Ureter (tissue), 1 donor: ENCODE results near the gene THRB. TPM values are rescaled to one million over a fixed set of nuclear protein-coding genes. Genes with fewer than 3 reads are reported as not detected.

Source experiments
- DNase-seq: peaks from one replicate; pipeline ENCODE4 v3.0.0-alpha.2; 2020; ENCODE audit warnings: low spot score
- total RNA-seq: library from RNA; stranded (reverse); gene quantifications from one replicate; pipeline ENCODE4 v1.2.4, GENCODE V29; 2023
- donor health status: DM: yes; HTN: yes; CAD: no.

THRB gene
- total RNA-seq, 1 donor from 2014 or later, result 36.8 TPM

DNA sequence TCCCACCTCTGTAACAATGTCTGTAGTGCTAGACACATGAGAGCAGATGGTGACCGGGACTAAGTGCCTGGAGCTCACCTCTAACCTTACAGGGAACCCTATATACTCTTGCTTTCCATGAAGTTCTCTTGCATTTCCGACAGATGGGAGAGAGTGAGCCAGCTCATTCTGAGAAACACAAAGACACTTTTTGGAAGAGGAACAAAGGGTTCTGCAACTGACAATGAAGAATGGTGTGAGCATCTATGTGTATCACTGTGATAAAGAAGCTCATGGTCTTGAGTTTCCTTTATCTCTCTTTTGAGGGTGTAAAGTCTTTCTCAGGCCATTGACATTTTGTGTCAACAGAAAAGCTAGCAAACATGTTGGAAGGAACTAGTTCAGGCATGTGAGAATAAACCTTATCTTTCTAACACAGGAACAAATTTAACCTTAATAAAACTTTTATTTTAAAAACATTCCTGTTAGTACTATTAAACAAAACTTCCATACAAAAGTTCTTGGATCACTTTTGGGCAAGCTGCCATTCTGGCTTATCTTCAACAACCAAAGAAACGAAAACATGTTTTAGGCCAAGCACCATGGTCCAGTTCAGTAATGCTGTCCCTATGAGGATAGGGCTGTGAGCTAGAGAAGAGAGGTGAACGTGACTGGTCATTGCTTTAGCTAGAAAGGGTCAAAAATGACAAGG, 142.7 kb downstream of the THRB start:
- DNase-seq, result peak; percentile 79

- DNase-seq, result no peak
Measured at GRCh38 chr3:24349367-24350019, 145.2 kb downstream of the THRB start.

GRCh38 chr3:24348348-24348747, 146.3 kb downstream of the THRB start:
- no peak for DNase-seq

GRCh38 chr3:24344784-24345439, 149.7 kb downstream of the THRB start:
- no peak for DNase-seq

DNA sequence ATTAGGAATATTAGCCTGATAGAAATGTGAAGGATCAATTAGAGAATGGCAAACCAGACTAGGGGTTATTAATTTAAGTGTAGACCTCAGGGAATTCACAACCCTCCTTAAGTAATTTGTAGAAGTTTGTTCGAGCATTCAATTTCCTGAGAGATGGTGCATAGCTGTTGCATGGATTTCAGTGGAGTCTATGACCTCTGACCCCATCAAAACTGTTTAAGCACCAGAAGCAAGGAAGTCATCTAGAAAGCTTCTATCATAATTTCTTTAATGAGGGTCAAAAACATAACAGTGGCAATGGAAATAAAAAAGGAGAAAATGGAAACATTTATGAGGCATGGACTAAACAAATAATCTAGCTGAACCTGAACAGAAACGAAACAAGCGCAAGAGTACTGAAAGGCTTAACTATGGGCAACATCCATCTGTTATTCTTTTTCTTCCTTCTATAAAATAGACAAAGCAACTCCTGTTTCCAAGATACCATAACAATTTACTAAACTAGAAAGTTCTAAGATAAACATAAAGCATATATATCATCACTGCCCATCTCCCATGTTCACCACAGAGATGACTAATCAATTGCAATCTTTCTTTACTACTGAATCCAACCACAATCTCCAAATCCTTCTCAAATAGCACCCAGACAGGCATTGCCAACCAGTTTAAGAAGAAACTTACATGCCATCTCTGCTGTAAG, 151.4 kb downstream of the THRB start:
- no peak for DNase-seq

GRCh38 chr3:24342275-24342674, 152.4 kb downstream of the THRB start:
- DNase-seq, result no peak

DNA sequence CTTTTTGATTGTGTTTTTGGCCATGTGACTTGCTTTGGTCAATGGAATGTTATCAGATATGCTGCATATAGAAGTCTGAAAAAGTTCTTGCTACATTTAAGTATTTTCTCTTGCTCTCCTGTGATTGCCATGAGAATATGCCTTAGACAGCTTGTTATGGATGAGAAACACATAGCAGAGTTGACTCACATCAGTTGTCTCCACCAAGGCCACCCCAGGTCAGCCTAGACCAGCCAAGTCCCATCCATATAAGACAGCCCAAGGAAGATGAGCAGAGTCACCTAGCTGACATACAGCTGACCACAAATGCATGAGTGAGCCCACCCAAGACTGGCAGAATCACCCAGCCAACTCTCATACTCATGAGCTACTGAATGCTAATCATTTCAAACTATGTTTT, 153.0 kb downstream of the THRB start:
- DNase-seq, result no peak

GRCh38 chr3:24340966-24341365, 153.7 kb downstream of the THRB start:
- no peak for DNase-seq

- DNase-seq, result no peak
Measured at GRCh38 chr3:24340161-24340560, 154.5 kb downstream of the THRB start.

GRCh38 chr3:24339266-24339825, 155.3 kb downstream of the THRB start:
- no peak for DNase-seq

DNA sequence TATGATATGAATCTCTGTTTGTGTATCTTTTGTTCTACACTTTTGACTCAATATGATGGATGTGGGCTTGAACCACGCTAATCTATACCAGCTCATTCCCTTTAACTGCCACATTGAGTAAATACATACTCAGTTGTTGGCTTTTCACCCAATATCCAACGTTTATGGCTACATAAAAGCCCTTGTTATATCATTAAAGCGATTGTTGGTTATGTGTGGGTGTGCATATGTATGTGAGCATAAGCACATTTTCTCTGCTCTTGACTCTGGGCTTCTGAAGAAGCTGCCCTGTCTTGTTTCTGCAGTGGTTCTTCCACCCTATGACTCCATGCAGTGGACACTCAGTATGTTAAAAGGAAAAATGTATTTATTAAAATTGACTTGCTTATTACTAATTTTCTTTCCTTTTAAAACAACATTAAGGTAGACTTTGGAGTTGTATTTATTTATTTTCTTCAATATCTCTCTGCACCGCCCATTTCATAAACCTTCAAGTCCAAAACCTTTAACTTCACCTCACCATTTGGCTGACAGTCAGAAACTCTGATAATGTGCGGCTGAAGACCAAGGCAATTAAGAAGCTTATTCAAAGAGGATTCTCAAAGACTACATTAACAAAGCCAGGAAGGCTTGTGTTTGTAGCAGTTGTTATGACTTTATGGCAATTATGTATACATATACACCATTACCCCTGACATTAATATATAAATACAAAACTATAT, 156.1 kb downstream of the THRB start:
- no peak for DNase-seq

DNA sequence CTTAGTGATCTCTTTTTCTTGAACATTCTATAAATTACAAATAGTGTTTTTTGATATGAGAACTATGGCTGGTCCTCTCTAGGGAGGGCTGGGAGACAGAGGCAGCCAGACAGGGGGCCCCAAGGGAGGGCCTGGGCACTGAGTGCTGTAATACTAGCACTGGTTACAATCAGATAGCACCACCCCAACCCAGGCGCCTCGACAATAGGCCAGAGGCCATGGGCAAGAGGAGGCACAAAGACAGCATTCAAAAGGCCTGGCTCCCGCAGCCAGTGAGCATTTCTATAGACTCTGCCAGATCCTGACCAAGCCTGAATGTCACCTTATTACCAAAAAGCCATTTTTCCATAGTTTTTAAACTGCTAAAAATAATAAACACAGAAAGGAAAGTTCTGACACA, 158.5 kb downstream of the THRB start:
- no peak for DNase-seq

GRCh38 chr3:24332092-24332491, 162.6 kb downstream of the THRB start:
- DNase-seq, result no peak

DNA sequence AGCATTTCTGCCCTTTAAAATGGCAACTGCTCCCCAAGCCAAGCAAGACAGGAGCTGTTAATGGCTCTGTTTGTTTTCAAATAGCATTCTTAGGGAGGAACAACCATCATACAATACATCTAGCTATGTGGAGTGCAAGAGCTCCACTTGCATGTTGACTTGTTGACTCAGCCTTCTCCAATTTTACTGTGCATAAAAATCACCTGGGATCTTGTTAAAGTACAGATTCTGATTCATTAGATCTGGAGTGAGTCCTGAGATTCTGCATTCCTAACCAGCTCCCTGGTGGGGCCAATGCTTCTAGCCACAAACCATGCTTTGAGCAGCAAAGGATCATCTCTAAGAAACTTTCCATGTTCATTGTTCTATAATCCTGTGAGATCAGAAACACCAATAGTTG, 171.4 kb downstream of the THRB start:
- DNase-seq, result no peak

- DNase-seq, result no peak
Measured at GRCh38 chr3:24320601-24321000, 174.0 kb downstream of the THRB start.

DNA sequence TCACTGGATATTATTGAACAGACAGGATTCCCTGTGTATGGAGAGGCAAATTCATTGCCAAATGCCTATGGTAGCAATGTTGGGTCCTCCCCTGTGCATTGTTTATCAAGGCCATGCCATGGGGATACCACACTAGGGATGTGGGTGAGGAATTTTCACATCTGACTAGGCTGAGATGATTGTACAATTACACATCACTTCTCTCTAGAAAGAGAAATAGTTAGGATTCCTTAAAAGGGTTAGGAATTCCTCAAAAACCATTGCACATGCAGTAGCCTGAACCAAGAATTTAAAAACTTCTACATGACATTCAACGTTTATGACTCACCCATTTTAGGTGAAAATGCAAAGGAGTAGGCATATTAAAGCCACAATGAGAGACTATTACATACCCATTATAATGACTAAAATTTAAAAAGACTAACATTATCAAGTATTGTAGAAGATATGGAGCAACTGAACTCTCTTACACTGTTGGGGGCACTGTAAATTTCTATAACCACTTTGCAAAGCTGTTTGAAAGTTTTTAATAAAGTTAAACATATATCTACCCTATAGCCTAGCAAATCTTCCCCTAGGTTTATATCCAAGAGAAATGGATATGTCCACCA, 175.9 kb downstream of the THRB start:
- DNase-seq, result no peak

DNA sequence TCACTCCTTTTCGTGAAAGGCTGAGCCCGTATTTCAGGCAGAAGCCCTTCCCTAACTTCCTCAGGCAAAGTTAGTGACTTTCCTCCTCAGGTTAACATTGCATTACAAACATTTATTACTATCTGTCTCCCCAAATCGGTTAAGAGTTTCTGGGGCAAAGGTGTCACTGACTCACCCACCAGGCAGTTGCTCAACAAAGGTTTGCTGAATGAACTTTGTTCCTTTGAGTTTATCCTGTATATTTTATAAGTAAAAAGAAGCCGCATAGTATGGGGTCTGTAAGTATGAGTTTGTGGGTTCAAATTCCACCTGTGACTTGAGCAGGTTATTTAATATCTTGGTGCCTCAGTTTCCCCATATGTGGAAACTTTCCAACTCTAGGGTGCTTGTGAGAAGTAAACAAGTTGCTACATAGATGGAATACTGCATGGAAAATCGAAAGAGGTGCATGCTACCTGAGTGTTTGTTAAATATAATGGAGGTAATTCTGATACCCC, 177.7 kb downstream of the THRB start:
- DNase-seq, result no peak

GRCh38 chr3:24315971-24316370, 178.7 kb downstream of the THRB start:
- DNase-seq, result no peak

DNA sequence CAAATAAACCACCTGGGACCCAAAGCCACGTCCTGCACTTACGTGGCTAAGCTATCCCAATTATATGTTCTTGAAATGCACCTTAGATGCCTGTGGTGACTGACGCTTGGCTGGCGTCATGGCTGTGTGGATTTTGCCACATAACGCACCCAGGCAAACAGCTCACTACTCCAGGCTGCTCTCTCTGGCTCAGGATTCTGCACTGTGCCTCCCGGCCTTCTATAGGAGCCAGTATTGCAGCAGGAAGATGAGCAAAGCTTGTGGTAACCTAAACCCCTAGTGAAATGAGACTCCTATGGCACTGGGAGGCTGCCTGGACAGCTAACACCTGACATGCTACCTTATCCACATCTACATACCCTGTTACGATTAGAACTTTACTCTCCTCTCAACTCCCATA, 179.3 kb downstream of the THRB start:
- no peak for DNase-seq

GRCh38 chr3:24311881-24312280, 182.8 kb downstream of the THRB start:
- no peak for DNase-seq

DNA sequence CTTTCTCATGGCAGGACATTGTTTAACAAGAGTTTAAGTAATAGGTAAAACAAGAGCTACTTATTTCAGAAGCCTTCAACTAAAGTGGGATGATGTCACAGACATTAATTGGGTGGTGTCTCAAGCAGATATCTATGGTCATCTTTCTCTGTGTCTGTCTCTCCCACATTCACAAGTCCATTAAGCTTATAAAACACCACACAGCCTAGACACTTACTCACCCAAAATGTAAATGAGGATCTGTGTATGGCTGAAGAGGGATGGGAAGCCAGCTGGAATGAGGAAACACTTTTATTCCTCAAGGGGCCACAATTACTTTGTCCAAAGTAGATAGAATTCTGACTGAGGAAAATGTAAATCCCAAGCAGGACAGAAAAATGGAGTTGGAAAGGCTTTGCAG, 183.8 kb downstream of the THRB start:
- DNase-seq, result no peak
